WTC11 (cell line): Measurements from ENCODE around the gene JAZF1. TPM values are rescaled to one million over a fixed set of nuclear protein-coding genes. Genes with fewer than 3 reads are reported as not detected.

Experiments used
- ATAC-seq: fragments of 200-7000 bp; cut with Tn5 transposase; 2 replicates; pipeline ENCODE4 v1.10.0; 2021; ENCODE audit warnings: mild to moderate bottlenecking, moderate library complexity
- CTCF ChIA-PET: fragments of 300-600 bp; sonication (Branson Sonifier 250); formaldehyde crosslinking; loops from one replicate; lab custom pipeline; 2021; ENCODE audit warnings: antibody characterized with exemption; lab: Charles Lee
- POLR2A ChIA-PET: fragments of 350-600 bp; sonication (Branson Sonifier 250); formaldehyde crosslinking; loops from one replicate; lab custom pipeline; 2021; ENCODE audit warnings: antibody characterized with exemption; lab: Charles Lee
- DNase-seq: peaks from one replicate; pipeline ENCODE4 v3.0.0; 2021; ENCODE audit warnings: low spot score
- H3K27ac Mint-ChIP-seq: 2 replicates; pipeline ENCODE4 v1.8.0; 2021; ENCODE audit warnings: mixed read lengths
- H3K27me3 Mint-ChIP-seq: 2 replicates; pipeline ENCODE4 v1.8.0; 2021; ENCODE audit warnings: low read depth, mild to moderate bottlenecking, moderate library complexity, mixed read lengths
- H3K36me3 Mint-ChIP-seq: 2 replicates; pipeline ENCODE4 v1.8.0; 2021; ENCODE audit warnings: mixed read lengths
- H3K4me1 Mint-ChIP-seq: 2 replicates; pipeline ENCODE4 v1.8.0; 2022; ENCODE audit warnings: mixed read lengths
- H3K4me3 Mint-ChIP-seq: 2 replicates; pipeline ENCODE4 v1.8.0; 2021; ENCODE audit warnings: mild to moderate bottlenecking, moderate library complexity, mixed read lengths
- H3K9me3 Mint-ChIP-seq: 2 replicates; pipeline ENCODE4 v1.8.0; 2021; ENCODE audit warnings: mixed read lengths
- AFF4 ChIP-seq: sonication (generic); formaldehyde crosslinking; IDR thresholded peaks from 2 replicates; pipeline ENCODE4 v1.8.1; 2023; ENCODE audit warnings: mild to moderate bottlenecking, missing genetic modification reagents, borderline replicate concordance
- ATF3 ChIP-seq: sonication (generic); formaldehyde crosslinking; conservative IDR thresholded peaks from 2 replicates; pipeline ENCODE4 v1.8.1; 2022; ENCODE audit warnings: mild to moderate bottlenecking, missing genetic modification reagents
- CBFB ChIP-seq: sonication (generic); formaldehyde crosslinking; IDR thresholded peaks from 2 replicates; pipeline ENCODE4 v1.8.1; 2022; ENCODE audit warnings: mild to moderate bottlenecking, low read depth, missing genetic modification reagents
- E2F1 ChIP-seq: sonication (generic); formaldehyde crosslinking; IDR thresholded peaks from 2 replicates; pipeline ENCODE4 v1.8.0; 2022; ENCODE audit warnings: mild to moderate bottlenecking, missing genetic modification reagents
- ESRRA ChIP-seq: sonication (generic); formaldehyde crosslinking; IDR thresholded peaks from 2 replicates; pipeline ENCODE4 v1.8.1; 2022; ENCODE audit warnings: mild to moderate bottlenecking, missing genetic modification reagents, borderline replicate concordance
- ETV6 ChIP-seq: sonication (generic); formaldehyde crosslinking; IDR thresholded peaks from 2 replicates; pipeline ENCODE4 v1.8.1; 2022; ENCODE audit warnings: mild to moderate bottlenecking, missing genetic modification reagents
- HMGXB4 ChIP-seq: sonication (generic); formaldehyde crosslinking; IDR thresholded peaks from 2 replicates; pipeline ENCODE4 v1.8.1; 2023; ENCODE audit warnings: mild to moderate bottlenecking, moderate library complexity, missing genetic modification reagents
- JUN ChIP-seq: sonication (generic); formaldehyde crosslinking; IDR thresholded peaks from 2 replicates; pipeline ENCODE4 v1.8.0; 2023; ENCODE audit warnings: mild to moderate bottlenecking, missing genetic modification reagents
- KAT7 ChIP-seq: sonication (generic); formaldehyde crosslinking; IDR thresholded peaks from 2 replicates; pipeline ENCODE4 v1.8.1; 2023; ENCODE audit warnings: missing genetic modification reagents, mild to moderate bottlenecking, borderline replicate concordance
- NR2C2 ChIP-seq: sonication (generic); formaldehyde crosslinking; IDR thresholded peaks from 2 replicates; pipeline ENCODE4 v1.8.0; 2022; ENCODE audit warnings: mild to moderate bottlenecking, missing genetic modification reagents
- OVOL2 ChIP-seq: fragments of 250-450 bp; sonication (Bioruptor Pico); IDR thresholded peaks from 2 replicates; pipeline ENCODE4 v1.9.0; 2021; ENCODE audit warnings: mild to moderate bottlenecking, borderline replicate concordance
- PRRX2 ChIP-seq: fragments of 250-450 bp; sonication (Bioruptor Pico); IDR thresholded peaks from 2 replicates; pipeline ENCODE4 v1.8.0; 2021; ENCODE audit warnings: mild to moderate bottlenecking
- SMAD3 ChIP-seq: sonication (generic); formaldehyde crosslinking; IDR thresholded peaks from 2 replicates; pipeline ENCODE4 v1.8.0; 2022; ENCODE audit warnings: missing genetic modification reagents, mild to moderate bottlenecking, borderline replicate concordance
- TP53 ChIP-seq: sonication (generic); formaldehyde crosslinking; IDR thresholded peaks from 2 replicates; pipeline ENCODE4 v1.8.1; 2023; ENCODE audit warnings: mild to moderate bottlenecking, missing genetic modification reagents
- ZBTB21 ChIP-seq: sonication (generic); formaldehyde crosslinking; IDR thresholded peaks from 2 replicates; pipeline ENCODE4 v1.8.1; 2023; ENCODE audit warnings: mild to moderate bottlenecking, missing genetic modification reagents, borderline replicate concordance
- ZNF425 ChIP-seq: fragments of 250-450 bp; sonication (Bioruptor Pico); conservative IDR thresholded peaks from 2 replicates; pipeline ENCODE4 v1.9.0; 2021; ENCODE audit warnings: mild to moderate bottlenecking
- ZNF532 ChIP-seq: fragments of 250-450 bp; sonication (Bioruptor Pico); IDR thresholded peaks from 2 replicates; pipeline ENCODE4 v1.9.0; 2021; ENCODE audit warnings: mild to moderate bottlenecking, borderline replicate concordance
- ZNF671 ChIP-seq: fragments of 250-450 bp; sonication (Bioruptor Pico); IDR thresholded peaks from 2 replicates; pipeline ENCODE4 v1.8.0; 2021; ENCODE audit warnings: mild to moderate bottlenecking
- total RNA-seq: library from RNA; stranded (reverse); gene quantifications from 3 replicates; pipeline ENCODE4 v1.2.3, GENCODE V29; 2021

Gene JAZF1
- total RNA-seq, 1 experiment from 2014 or later: 19.0 TPM

- CTCF ChIA-PET: no interaction called here
- POLR2A ChIA-PET: interaction anchor here (0.5 to 0.7 kb wide), 2 partner anchors 121 to 288 kb away, joined by 3 to 6 read pairs; no protein-coding TSS in a partner anchor
- no peak for DNase-seq
- no peak for ATAC-seq
- no peak overlapping the region for H3K27ac Mint-ChIP-seq
- H3K27me3 Mint-ChIP-seq: no peaks in the 10 kb centered on the region
- H3K4me3 Mint-ChIP-seq: no peak overlapping the region
- no peaks in the 10 kb centered on the region for H3K9me3 Mint-ChIP-seq
- peaks cover 3% of the 10 kb centered on the region for H3K4me1 Mint-ChIP-seq
- H3K36me3 Mint-ChIP-seq: no peaks in the 10 kb centered on the region
- TF ChIP-seq ZNF671 (CRISPR knock-in tag) (no peak), ZBTB21 (no peak), ATF3 (CRISPR knock-in tag) (no peak), E2F1 (CRISPR knock-in tag) (no peak)
- TF ChIP-seq, all 79 proteins: peak for 0
These were observed 180.8 kb downstream of the JAZF1 start for GRCh38 chr7:27999829-28000228.

- ChIA-PET CTCF (no interaction called here), POLR2A (no interaction called here)
- H3K27me3 Mint-ChIP-seq: no peaks in the 10 kb centered on the region
- no peak overlapping the region for H3K4me3 Mint-ChIP-seq
- H3K27ac Mint-ChIP-seq: no peak overlapping the region
- no peaks in the 10 kb centered on the region for H3K36me3 Mint-ChIP-seq
- TF ChIP-seq ZBTB21: no peak
- no peak for TF ChIP-seq HMGXB4
- TF ChIP-seq ESRRA (CRISPR knock-in tag): no peak
- TF ChIP-seq SMAD3: no peak
- no peak for TF ChIP-seq AFF4 (CRISPR knock-in tag)
- TF ChIP-seq NR2C2 (CRISPR knock-in tag): no peak
- no peak for TF ChIP-seq OVOL2
- no peak for TF ChIP-seq ZNF425 (CRISPR knock-in tag)
- TF ChIP-seq PRRX2 (CRISPR knock-in tag): no peak
- no peak for TF ChIP-seq CBFB (CRISPR knock-in tag)
- no peak for TF ChIP-seq TP53 (CRISPR knock-in tag)
- TF ChIP-seq JUN: no peak
- no peak for TF ChIP-seq ETV6 (CRISPR knock-in tag)
- TF ChIP-seq ZNF532 (CRISPR knock-in tag): no peak
- TF ChIP-seq KAT7 (CRISPR knock-in tag): no peak
- peaks cover 11% of the 10 kb centered on the region for H3K4me1 Mint-ChIP-seq
- no peak for ATAC-seq
- H3K9me3 Mint-ChIP-seq: no peaks in the 10 kb centered on the region
- DNase-seq: no peak
These were observed 182.2 kb downstream of the JAZF1 start for GRCh38 chr7:27998382-27998781.
